ENCODE results near the gene TNFSF12. TPM values are rescaled to one million over a fixed set of nuclear protein-coding genes. Genes with fewer than 3 reads are reported as not detected.
A peak's percentile ranks its signal among the peaks of the same experiment; 100 is the strongest.

TNFSF12 gene
- total RNA-seq, 2 experiments from 2014 or later: 11.8 to 13.8 TPM

DNA sequence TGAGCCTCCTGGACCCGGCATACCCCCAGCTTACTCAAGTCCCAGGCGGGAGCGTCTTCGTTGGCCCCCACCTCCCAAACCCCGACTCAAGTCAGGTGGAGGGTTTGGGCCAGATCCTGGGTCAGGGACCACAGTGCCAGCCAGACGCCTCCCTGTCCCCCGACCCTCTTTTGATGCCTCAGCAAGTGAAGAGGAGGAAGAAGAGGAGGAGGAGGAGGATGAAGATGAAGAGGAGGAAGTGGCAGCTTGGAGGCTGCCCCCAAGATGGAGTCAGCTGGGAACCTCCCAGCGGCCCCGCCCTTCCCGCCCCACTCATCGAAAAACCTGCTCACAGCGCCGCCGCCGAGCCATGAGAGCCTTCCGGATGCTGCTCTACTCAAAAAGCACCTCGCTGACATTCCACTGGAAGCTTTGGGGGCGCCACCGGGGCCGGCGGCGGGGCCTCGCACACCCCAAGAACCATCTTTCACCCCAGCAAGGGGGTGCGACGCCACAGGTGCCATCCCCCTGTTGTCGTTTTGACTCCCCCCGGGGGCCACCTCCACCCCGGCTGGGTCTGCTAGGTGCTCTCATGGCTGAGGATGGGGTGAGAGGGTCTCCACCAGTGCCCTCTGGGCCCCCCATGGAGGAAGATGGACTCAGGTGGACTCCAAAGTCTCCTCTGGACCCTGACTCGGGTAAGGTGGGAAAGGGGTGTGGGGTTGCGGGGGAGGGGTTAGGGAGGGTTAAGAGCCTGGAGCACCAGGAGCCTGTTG is 14.4 kb downstream of the TNFSF12 start:
- DNase-seq (no peak), ATAC-seq (no peak)
- peaks cover 44% of the 10 kb centered on the region for H3K36me3 Mint-ChIP-seq (ENCODE audit: low read depth)
- H3K4me1 Mint-ChIP-seq (ENCODE audit: low read depth): peaks cover 48% of the 10 kb centered on the region
- no peak for TF ChIP-seq CTCF (IDR thresholded peaks at IDR 0.05)
- H3K9me3 Mint-ChIP-seq: no peaks in the 10 kb centered on the region
- CTCF ChIA-PET: interaction anchor here (6.3 kb wide), 1 partner anchor 41 kb away, joined by 165 read pairs; no protein-coding TSS in a partner anchor
- intact Hi-C loops (cut with micrococcal nuclease): loop anchor here (5.0 to 10.0 kb wide), 3 partner anchors 41 to 208 kb away; partner anchors contain the start of genes FGF11, KCTD11, TMEM102 and TMEM95
- POLR2A ChIA-PET: interaction anchor here (0.6 to 5.3 kb wide), 5 partner anchors 10 to 127 kb away, joined by 3 to 100 read pairs (median 3); no protein-coding TSS in a partner anchor
- no peak overlapping the region for H3K27ac Mint-ChIP-seq
- H3K4me3 Mint-ChIP-seq: peak overlapping the region; percentile 85
- H3K27me3 Mint-ChIP-seq: no peaks in the 10 kb centered on the region

DNA sequence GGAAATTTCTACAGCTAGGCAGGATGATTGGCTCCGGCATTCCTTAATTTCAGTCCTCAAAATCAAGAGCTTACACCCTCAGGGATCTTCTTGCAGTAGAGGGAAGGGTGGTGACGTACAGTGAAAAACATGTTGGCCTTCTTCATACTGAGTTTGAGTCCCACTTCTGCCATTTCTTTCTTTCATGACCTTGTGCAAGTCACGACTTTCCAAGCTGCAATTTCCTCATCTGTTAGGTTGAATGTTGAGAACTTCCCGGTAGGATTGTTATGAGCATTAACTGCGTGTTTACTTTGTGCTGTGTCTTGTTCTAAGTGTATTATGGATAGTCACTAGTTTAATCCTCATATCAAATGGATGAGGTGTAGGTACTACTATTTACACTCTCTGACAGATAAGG is 20.7 kb downstream of the TNFSF12 start:
- peaks cover 21% of the 10 kb centered on the region for H3K4me1 Mint-ChIP-seq (ENCODE audit: low read depth)
- H3K27ac Mint-ChIP-seq: peak overlapping the region; percentile 6
- H3K27me3 Mint-ChIP-seq: peaks cover 1% of the 10 kb centered on the region
- DNase-seq: no peak
- no peak for TF ChIP-seq CTCF (IDR thresholded peaks at IDR 0.05)
- no peak overlapping the region for H3K4me3 Mint-ChIP-seq
- no peaks in the 10 kb centered on the region for H3K9me3 Mint-ChIP-seq
- ATAC-seq: no peak
- H3K36me3 Mint-ChIP-seq (ENCODE audit: low read depth): peaks cover 66% of the 10 kb centered on the region
- CTCF ChIA-PET: interaction anchor here (0.9 to 3.5 kb wide), 5 partner anchors 8 to 133 kb away, joined by 3 to 28 read pairs (median 3); partner anchors contain the start of gene SENP3
- POLR2A ChIA-PET: interaction anchor here (1.0 to 12.0 kb wide), 4 partner anchors 8 to 260 kb away, joined by 3 to 195 read pairs (median 53); partner anchors contain the start of genes CD68, MPDU1, SENP3 and SOX15
- intact Hi-C loops (cut with micrococcal nuclease): loop anchor here (10.0 kb wide), 1 partner anchor 215 kb away; the partner anchor contains the start of genes KCTD11 and TMEM95

GRCh38 chr17:7570351-7570750 is 21.5 kb downstream of the TNFSF12 start:
- POLR2A ChIA-PET: interaction anchor here (0.9 to 12.0 kb wide), 5 partner anchors 9 to 257 kb away, joined by 5 to 195 read pairs (median 71); partner anchors contain the start of genes CD68, MPDU1, SENP3 and SOX15
- intact Hi-C loops (cut with micrococcal nuclease): loop anchor here (10.0 kb wide), 1 partner anchor 284 kb away; the partner anchor contains the start of genes CYB5D1, NAA38 and TMEM88
- Mint-ChIP-seq H3K4me1 (ENCODE audit: low read depth) (peaks cover 28% of the 10 kb centered on the region), H3K4me3 (no peak overlapping the region), H3K36me3 (ENCODE audit: low read depth) (peaks cover 68% of the 10 kb centered on the region), H3K9me3 (no peaks in the 10 kb centered on the region), H3K27me3 (peaks cover 1% of the 10 kb centered on the region), H3K27ac (peak overlapping the region; percentile 79)
- no peak for TF ChIP-seq CTCF (IDR thresholded peaks at IDR 0.05)
- DNase-seq (no peak), ATAC-seq (no peak)
- CTCF ChIA-PET: interaction anchor here (0.9 to 3.5 kb wide), 5 partner anchors 9 to 134 kb away, joined by 3 to 28 read pairs (median 4); partner anchors contain the start of genes SENP3 and TP53

- DNase-seq (no peak), ATAC-seq (no peak)
- CTCF ChIA-PET: interaction anchor here (1.4 to 3.5 kb wide), 2 partner anchors 11 to 17 kb away, joined by 4 to 28 read pairs; partner anchors contain the start of genes SENP3 and SOX15
- Mint-ChIP-seq H3K36me3 (ENCODE audit: low read depth) (peaks cover 78% of the 10 kb centered on the region), H3K4me1 (ENCODE audit: low read depth) (peaks cover 43% of the 10 kb centered on the region), H3K27ac (peak overlapping the region; percentile 100), H3K4me3 (peak overlapping the region; percentile 98), H3K9me3 (no peaks in the 10 kb centered on the region), H3K27me3 (peaks cover 1% of the 10 kb centered on the region)
- intact Hi-C loops (cut with micrococcal nuclease): loop anchor here (10.0 kb wide), 1 partner anchor 283 kb away; the partner anchor contains the start of genes CYB5D1, NAA38 and TMEM88
- TF ChIP-seq CTCF (IDR thresholded peaks at IDR 0.05): no peak
- POLR2A ChIA-PET: interaction anchor here (0.9 to 12.0 kb wide), 17 partner anchors 11 to 285 kb away, joined by 3 to 195 read pairs (median 4); partner anchors contain the start of genes CD68, CYB5D1, FXR2 and MPDU1
Measured at GRCh38 chr17:7572338-7572587, 23.4 kb downstream of the TNFSF12 start.
